Retinal pigment epithelial cell (primary cell): ENCODE measurements around the gene BOLA3.

Experiments used
- DNase-seq: peaks from one replicate; pipeline ENCODE4 v3.0.0-alpha.2; 2010; ENCODE audit warnings: low read depth
- H3K4me3 ChIP-seq: 2 replicates; pipeline ENCODE4 v1.5.1; 2011; ENCODE audit warnings: mild to moderate bottlenecking, low read length, control low read depth, moderate library complexity
- CTCF ChIP-seq: conservative IDR thresholded peaks from 2 replicates; pipeline ENCODE4 v1.5.1; 2011; ENCODE audit warnings: low read depth, low read length, control low read depth, inconsistent platforms

The BOLA3 gene

GRCh38 chr2:74174909-74175308 lies 27.2 kb upstream of the BOLA3 start:
- TF ChIP-seq CTCF, result no peak
- H3K4me3 ChIP-seq, result no peak overlapping the region
- no peak for DNase-seq

- H3K4me3 ChIP-seq, result no peak overlapping the region
- no peak for TF ChIP-seq CTCF
- no peak for DNase-seq
Measured at GRCh38 chr2:74168739-74169138, 21.0 kb upstream of the BOLA3 start.

- no peak for DNase-seq
Measured at GRCh38 chr2:74164761-74165160, 17.0 kb upstream of the BOLA3 start.

GRCh38 chr2:74162951-74163350 lies 15.2 kb upstream of the BOLA3 start:
- no peak overlapping the region for H3K4me3 ChIP-seq
- DNase-seq, result no peak
- TF ChIP-seq CTCF, result no peak

More at GRCh38 chr2:74164761-74165160, 17.0 kb upstream of the BOLA3 start:
- no peak overlapping the region for H3K4me3 ChIP-seq
- no peak for TF ChIP-seq CTCF

GRCh38 chr2:74155830-74156229 lies 8.1 kb upstream of the BOLA3 start:
- DNase-seq, result no peak
- H3K4me3 ChIP-seq, result no peak overlapping the region
- TF ChIP-seq CTCF, result no peak

- no peak for TF ChIP-seq CTCF
Measured at GRCh38 chr2:74152954-74153353, 5.2 kb upstream of the BOLA3 start.

GRCh38 chr2:74149570-74150319 lies 2.0 kb upstream of the BOLA3 start:
- DNase-seq, result no peak
- no peak overlapping the region for H3K4me3 ChIP-seq
- no peak for TF ChIP-seq CTCF

More at GRCh38 chr2:74152954-74153353, 5.2 kb upstream of the BOLA3 start:
- H3K4me3 ChIP-seq, result no peak overlapping the region
- no peak for DNase-seq
